Kidney (tissue), 14 donors: ENCODE data around the gene CAPNS1. TPM values are rescaled to one million over a fixed set of nuclear protein-coding genes. Genes with fewer than 3 reads are reported as not detected.

Source experiments
- DNase-seq, 5 donors: peaks; one replicate each; pipeline ENCODE4 v3.0.0-alpha.2; 2013 to 2020
- FAIRE-seq: peaks from 2 replicates; lab custom pipeline; 2012; peaks lifted over from hg19 to GRCh38; lab: Jason Lieb, UNC
- H3K27ac ChIP-seq, 2 donors: one replicate each; pipeline ENCODE4 v1.7.0; 2013; ENCODE audit warnings: low read depth in 2 of 2, low read length in 2 of 2, inconsistent platforms in 1 of 2
- H3K27me3 ChIP-seq: one replicate; pipeline ENCODE4 v1.7.1; 2013; ENCODE audit warnings: low read length, inconsistent platforms; ENCODE audit not compliant: control insufficient read depth, insufficient read depth
- H3K36me3 ChIP-seq, 3 donors: one replicate each; pipeline versions ENCODE4 v1.7.0 to v1.7.1; 2013; ENCODE audit warnings: low read length in 3 of 3, control low read depth in 1 of 3, inconsistent platforms in 1 of 3; ENCODE audit not compliant: insufficient read depth in 3 of 3, control insufficient read depth in 2 of 3
- H3K4me1 ChIP-seq, 3 donors: one replicate each; pipeline versions ENCODE4 v1.7.0 to v1.7.1; 2013; ENCODE audit warnings: low read length in 3 of 3, inconsistent platforms in 1 of 3, low read depth in 1 of 3; ENCODE audit not compliant: control insufficient read depth in 2 of 3, insufficient read depth in 2 of 3
- H3K4me3 ChIP-seq, 3 donors: one replicate each; pipeline versions ENCODE4 v1.7.0 to v1.8.1; 2013; ENCODE audit warnings: low read length in 3 of 3, control low read depth in 1 of 3, inconsistent platforms in 1 of 3
- H3K9ac ChIP-seq, 3 donors: one replicate each; pipeline versions ENCODE4 v1.7.0 to v1.7.1; 2013; ENCODE audit warnings: low read length in 3 of 3, control low read depth in 1 of 3, inconsistent platforms in 1 of 3
- H3K9me3 ChIP-seq, 3 donors: one replicate each; pipeline versions ENCODE4 v1.7.0 to v1.7.1; 2013; ENCODE audit warnings: low read length in 3 of 3, control low read depth in 1 of 3, inconsistent platforms in 1 of 3; ENCODE audit not compliant: control insufficient read depth in 2 of 3, insufficient read depth in 1 of 3
- intact Hi-C: fragments of 100-400 bp; cut with DNase I; formaldehyde crosslinking; loops from one replicate; pipeline ENCODE4 v1.11.1; 2022
- polyA plus RNA-seq: library from polyadenylated mRNA; stranded (reverse); fragments of 350-450 nt; fragmentation: Illumina TruSeq; extraction: RNeasy Lipid Tissue Mini Kit (QIAGEN cat#74804); gene quantifications from one replicate; pipeline ENCODE4 v1.2.3, GENCODE V29; 2014; ENCODE audit warnings: low read depth, low replicate concordance; ENCODE audit not compliant: insufficient read depth
- total RNA-seq: library from RNA; stranded (reverse); fragmentation: NEBNext Ultra II Directional; extraction: Animal tissue kit (Norgen Biotek cat#: 25700); gene quantifications from one replicate; pipeline ENCODE4 v1.2.1, GENCODE V29; 2021
- TF ChIP-seq, protein P1 (sequence below): IDR thresholded peaks from 3 replicates; pipeline ENCODE4 v1.5.1; 2012; ENCODE audit warnings: mild to moderate bottlenecking, moderate library complexity, borderline replicate concordance; ENCODE audit not compliant: insufficient read depth; ENCODE audit errors: extremely low read depth
- donor health status: control.
- donor health status: control.
- donor health status: control.
- donor health status: control.
- donor health status: control.
- donor health status: DM: yes; HTN: yes; CAD: no.
- donor health status: Normal renal cell carcinoma (clear cell type).

The CAPNS1 gene
- total and polyA plus RNA-seq, 2 donors from 2014 or later: 861 to 1,098 TPM

GRCh38 chr19:36141039-36141927 lies 1.4 kb downstream of the CAPNS1 start:
- TF ChIP-seq, protein P1, sequence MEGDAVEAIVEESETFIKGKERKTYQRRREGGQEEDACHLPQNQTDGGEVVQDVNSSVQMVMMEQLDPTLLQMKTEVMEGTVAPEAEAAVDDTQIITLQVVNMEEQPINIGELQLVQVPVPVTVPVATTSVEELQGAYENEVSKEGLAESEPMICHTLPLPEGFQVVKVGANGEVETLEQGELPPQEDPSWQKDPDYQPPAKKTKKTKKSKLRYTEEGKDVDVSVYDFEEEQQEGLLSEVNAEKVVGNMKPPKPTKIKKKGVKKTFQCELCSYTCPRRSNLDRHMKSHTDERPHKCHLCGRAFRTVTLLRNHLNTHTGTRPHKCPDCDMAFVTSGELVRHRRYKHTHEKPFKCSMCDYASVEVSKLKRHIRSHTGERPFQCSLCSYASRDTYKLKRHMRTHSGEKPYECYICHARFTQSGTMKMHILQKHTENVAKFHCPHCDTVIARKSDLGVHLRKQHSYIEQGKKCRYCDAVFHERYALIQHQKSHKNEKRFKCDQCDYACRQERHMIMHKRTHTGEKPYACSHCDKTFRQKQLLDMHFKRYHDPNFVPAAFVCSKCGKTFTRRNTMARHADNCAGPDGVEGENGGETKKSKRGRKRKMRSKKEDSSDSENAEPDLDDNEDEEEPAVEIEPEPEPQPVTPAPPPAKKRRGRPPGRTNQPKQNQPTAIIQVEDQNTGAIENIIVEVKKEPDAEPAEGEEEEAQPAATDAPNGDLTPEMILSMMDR: no peak
- Histone ChIP-seq H3K27ac (peak overlapping the region; percentile 99 to 100), H3K4me1 (peaks cover 0 to 8% (median 7%) of the 10 kb centered on the region in 3 donors), H3K9ac (no peak overlapping the region), H3K27me3 (no peaks in the 10 kb centered on the region), H3K36me3 (peaks cover 15 to 26% (median 22%) of the 10 kb centered on the region in 3 donors), H3K4me3 (peak overlapping the region; percentile 81 to 100 (median 90)), H3K9me3 (no peaks in the 10 kb centered on the region)
- DNase-seq (peak; percentile 86 to 95 (median 93)), FAIRE-seq (no peak)
- intact Hi-C loops: no loop called here

DNA sequence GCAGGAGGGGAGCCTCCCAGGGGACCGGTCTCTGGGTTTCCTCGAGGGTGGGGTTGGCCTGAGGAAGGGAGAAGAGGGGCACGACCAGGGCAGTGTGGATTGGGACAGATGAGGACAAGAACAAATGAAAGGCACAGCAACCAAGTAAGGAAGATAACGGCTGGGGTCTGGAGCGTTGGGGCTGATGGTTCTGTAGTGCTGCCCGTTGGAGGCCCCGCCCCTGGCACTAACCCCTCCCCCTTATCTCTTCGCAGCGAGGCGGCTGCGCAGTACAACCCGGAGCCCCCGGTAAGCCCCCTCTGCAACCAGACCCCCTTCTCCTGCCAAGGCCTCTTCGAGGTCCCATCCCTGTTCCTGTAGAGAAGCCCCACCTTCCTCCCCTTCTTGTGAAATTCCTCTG lies 2.2 kb downstream of the CAPNS1 start:
- TF ChIP-seq, protein P1: no peak
- DNase-seq: peak in 1 of 5 donors; percentile 67
- Histone ChIP-seq H3K9me3 (no peaks in the 10 kb centered on the region), H3K9ac (no peak overlapping the region), H3K4me1 (peaks cover 0 to 5% (median 1%) of the 10 kb centered on the region in 3 donors), H3K27ac (no peak overlapping the region), H3K27me3 (no peaks in the 10 kb centered on the region), H3K36me3 (peaks cover 20 to 34% (median 25%) of the 10 kb centered on the region in 3 donors), H3K4me3 (no peak overlapping the region)
- intact Hi-C loops: no loop called here
- no peak for FAIRE-seq

DNA sequence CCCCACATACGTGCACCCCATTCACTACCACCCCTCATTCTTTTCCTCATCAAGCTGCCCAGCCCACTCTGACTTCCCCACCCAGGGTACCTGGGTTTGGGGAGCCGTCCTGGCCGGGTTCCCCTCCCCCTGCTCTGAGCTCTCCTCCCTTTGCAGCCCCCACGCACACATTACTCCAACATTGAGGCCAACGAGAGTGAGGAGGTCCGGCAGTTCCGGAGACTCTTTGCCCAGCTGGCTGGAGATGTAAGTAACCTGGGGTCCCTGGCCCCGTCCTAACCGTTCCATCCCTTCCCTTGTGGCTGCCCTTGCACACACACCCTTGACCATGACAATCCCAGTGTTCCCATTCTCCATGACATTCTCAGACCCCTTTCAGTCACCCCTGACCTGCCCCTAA lies 2.6 kb downstream of the CAPNS1 start:
- no peaks in the 10 kb centered on the region for H3K27me3 ChIP-seq
- peaks cover 0 to 5% (median 0%) of the 10 kb centered on the region in 3 donors for H3K4me1 ChIP-seq
- no peak overlapping the region for H3K4me3 ChIP-seq
- H3K27ac ChIP-seq: no peak overlapping the region
- no peak overlapping the region for H3K9ac ChIP-seq
- no peak for DNase-seq
- no peaks in the 10 kb centered on the region for H3K9me3 ChIP-seq
- no peak for FAIRE-seq
- TF ChIP-seq, protein P1: no peak
- peaks cover 22 to 37% (median 28%) of the 10 kb centered on the region in 3 donors for H3K36me3 ChIP-seq
- intact Hi-C loops: no loop called here
